Natural killer cell (primary cell): ENCODE measurements around the gene FMO1. TPM values are rescaled to one million over a fixed set of nuclear protein-coding genes. Genes with fewer than 3 reads are reported as not detected.

Experiments used
- ATAC-seq, 3 donors: fragments of 150-1000 bp in 2 of 3; fragments of 200-7000 bp in 1 of 3; cut with Tn5 transposase; 1 replicate in 1 of 3; 2 replicates in 2 of 3; pipeline ENCODE4 v1.10.0; 2021; ENCODE audit warnings: mild to moderate bottlenecking in 2 of 3, moderate library complexity in 2 of 3
- DNase-seq, 2 donors: peaks; one replicate each; pipeline versions ENCODE4 v3.0.0 to v3.0.0-alpha.2; 2013 to 2021; ENCODE audit warnings: mixed read lengths in 1 of 2
- H3K27ac ChIP-seq: one replicate; pipeline ENCODE4 v1.5.1; 2013; ENCODE audit warnings: mild to moderate bottlenecking, low read length
- H3K27me3 ChIP-seq: one replicate; pipeline ENCODE4 v1.6.1; 2013; ENCODE audit warnings: low read length; ENCODE audit not compliant: control insufficient read depth, insufficient read depth
- H3K36me3 ChIP-seq: one replicate; pipeline ENCODE4 v1.6.1; 2013; ENCODE audit warnings: low read length; ENCODE audit not compliant: control insufficient read depth, insufficient read depth
- H3K4me1 ChIP-seq: one replicate; pipeline ENCODE4 v1.6.1; 2013; ENCODE audit warnings: low read length; ENCODE audit not compliant: control insufficient read depth, insufficient read depth
- H3K4me3 ChIP-seq: one replicate; pipeline ENCODE4 v1.5.1; 2013; ENCODE audit warnings: low read length
- H3K9me3 ChIP-seq: one replicate; pipeline ENCODE4 v1.6.1; 2013; ENCODE audit warnings: low read length; ENCODE audit not compliant: control insufficient read depth, insufficient read depth
- H3K27ac Mint-ChIP-seq, 2 donors: one replicate each; pipeline ENCODE4 v1.8.0; 2022; ENCODE audit warnings: mild to moderate bottlenecking in 2 of 2, mixed read lengths in 2 of 2, moderate library complexity in 1 of 2
- H3K27me3 Mint-ChIP-seq, 2 donors: one replicate each; pipeline ENCODE4 v1.8.0; 2022; ENCODE audit warnings: low read depth in 2 of 2, mixed read lengths in 2 of 2
- H3K36me3 Mint-ChIP-seq: one replicate; pipeline ENCODE4 v1.8.0; 2022; ENCODE audit warnings: mixed read lengths
- H3K4me1 Mint-ChIP-seq, 2 donors: one replicate each; pipeline ENCODE4 v1.8.0; 2022; ENCODE audit warnings: mixed read lengths in 2 of 2
- H3K4me3 Mint-ChIP-seq: one replicate; pipeline ENCODE4 v1.8.0; 2022; ENCODE audit warnings: mild to moderate bottlenecking, moderate library complexity, mixed read lengths
- H3K9me3 Mint-ChIP-seq, 2 donors: one replicate each; pipeline ENCODE4 v1.8.0; 2022; ENCODE audit warnings: mixed read lengths in 2 of 2
- CTCF ChIP-seq: fragments of 200-600 bp; IDR thresholded peaks from one replicate; pipeline ENCODE4 v1.8.0; 2022; ENCODE audit warnings: antibody characterized with exemption
- WGBS: methylation state at CpG from one replicate; pipeline ENCODE4 v1.1.7; 2013; ENCODE audit warnings: missing lambda C conversion rate; ENCODE audit not compliant: insufficient coverage; 5-methylcytosine and 5-hydroxymethylcytosine counted together
- intact Hi-C: fragments of 100-400 bp; cut with micrococcal nuclease; formaldehyde crosslinking; loops from one replicate; pipeline ENCODE4 v1.14.2; 2022
- total RNA-seq, 4 donors: library from RNA; stranded (reverse); fragments of 120-200 nt in 1 of 4; gene quantifications; one replicate each; pipeline versions ENCODE4 v1.2.3 to v1.2.4, GENCODE V29; 2013 to 2022

Gene FMO1
- total RNA-seq, 3 donors from 2014 or later (not counting 1 experiment from before 2014, with no cell fraction given), result not detected

DNA sequence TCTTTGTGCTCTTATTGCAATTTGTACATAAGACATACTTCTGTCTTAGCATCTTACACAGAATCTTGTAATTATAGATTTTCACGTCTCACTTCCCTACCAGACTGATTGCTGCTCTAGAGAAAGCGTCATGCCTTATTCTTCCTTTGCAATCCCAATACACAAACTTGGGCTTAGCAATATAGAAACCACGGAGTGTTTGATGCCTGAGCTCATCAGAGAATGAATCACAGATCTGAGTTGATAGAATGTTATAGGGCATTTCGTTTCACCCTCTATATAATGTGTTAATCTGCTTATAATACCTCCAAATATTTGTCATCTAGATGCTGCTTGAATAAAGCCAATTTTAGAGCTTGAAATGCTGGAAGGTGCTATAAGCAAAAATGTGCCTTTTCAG, 6.6 kb downstream of the FMO1 start:
- H3K27me3 ChIP-seq, result peaks cover 5% of the 10 kb centered on the region
- H3K9me3 ChIP-seq, result no peaks in the 10 kb centered on the region
- peaks cover 5 to 11% of the 10 kb centered on the region in 2 donors for H3K4me1 Mint-ChIP-seq
- ATAC-seq (no peak), DNase-seq (no peak)
- no peaks in the 10 kb centered on the region for H3K9me3 Mint-ChIP-seq
- H3K36me3 ChIP-seq, result no peaks in the 10 kb centered on the region
- no peak overlapping the region for H3K27ac Mint-ChIP-seq
- H3K4me1 ChIP-seq, result peaks cover 11% of the 10 kb centered on the region
- no peaks in the 10 kb centered on the region for H3K36me3 Mint-ChIP-seq
- no peak overlapping the region for H3K4me3 ChIP-seq
- no peak for TF ChIP-seq CTCF
- no peak overlapping the region for H3K4me3 Mint-ChIP-seq
- intact Hi-C loops, result no loop called here
- peaks cover 24 to 30% of the 10 kb centered on the region in 2 donors for H3K27me3 Mint-ChIP-seq
- 86% methylated on average over 2 of the region's 4 CpGs for WGBS
- no peak overlapping the region for H3K27ac ChIP-seq

- Histone ChIP-seq H3K27ac (no peak overlapping the region), H3K9me3 (no peaks in the 10 kb centered on the region), H3K4me1 (peaks cover 6% of the 10 kb centered on the region), H3K4me3 (no peak overlapping the region), H3K36me3 (no peaks in the 10 kb centered on the region), H3K27me3 (peaks cover 3% of the 10 kb centered on the region)
- no peak for ATAC-seq
- Mint-ChIP-seq H3K4me1 (peaks cover 0 to 4% of the 10 kb centered on the region in 2 donors), H3K27ac (no peak overlapping the region), H3K4me3 (no peak overlapping the region), H3K9me3 (no peaks in the 10 kb centered on the region), H3K27me3 (peaks cover 14 to 16% of the 10 kb centered on the region in 2 donors), H3K36me3 (no peaks in the 10 kb centered on the region)
- 74% methylated on average over 7 of the region's 8 CpGs for WGBS
- DNase-seq, result no peak
- intact Hi-C loops, result no loop called here
- no peak for TF ChIP-seq CTCF
Observed at GRCh38 chr1:171256940-171257606, 8.8 kb downstream of the FMO1 start.

GRCh38 chr1:171257607-171258076, 9.3 kb downstream of the FMO1 start:
- no peak overlapping the region for H3K27ac ChIP-seq
- Mint-ChIP-seq H3K9me3 (no peaks in the 10 kb centered on the region), H3K36me3 (no peaks in the 10 kb centered on the region), H3K4me3 (no peak overlapping the region), H3K27me3 (peaks cover 8 to 12% of the 10 kb centered on the region in 2 donors), H3K27ac (no peak overlapping the region), H3K4me1 (no peaks in the 10 kb centered on the region)
- intact Hi-C loops, result no loop called here
- DNase-seq (no peak), ATAC-seq (no peak)
- no peaks in the 10 kb centered on the region for H3K9me3 ChIP-seq
- H3K27me3 ChIP-seq, result no peaks in the 10 kb centered on the region
- no peak overlapping the region for H3K4me3 ChIP-seq
- H3K4me1 ChIP-seq, result peaks cover under 1% of the 10 kb centered on the region
- H3K36me3 ChIP-seq, result no peaks in the 10 kb centered on the region
- TF ChIP-seq CTCF, result no peak
- 80% methylated on average over 4 of the region's 5 CpGs for WGBS

DNA sequence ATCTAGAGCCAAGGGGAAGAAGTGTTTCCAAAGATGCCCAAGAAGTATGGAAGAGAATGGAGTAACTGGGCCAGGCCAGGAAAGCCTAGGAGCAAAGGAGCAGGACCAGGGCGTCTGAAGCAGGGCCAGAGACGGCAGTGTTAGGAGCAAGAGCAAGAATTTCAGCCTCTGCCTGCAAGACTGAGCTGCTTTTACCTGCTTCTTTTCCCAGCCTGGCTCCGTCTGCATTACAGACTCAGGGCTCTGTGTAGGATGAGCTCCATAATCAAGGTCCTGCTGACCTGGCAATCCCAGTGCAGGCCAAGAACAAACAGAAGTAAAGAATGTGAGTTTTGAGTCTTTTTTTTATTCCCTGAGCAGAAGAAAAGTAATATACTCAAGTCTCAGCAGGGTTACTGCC, 10.1 kb downstream of the FMO1 start:
- Mint-ChIP-seq H3K27ac (no peak overlapping the region), H3K27me3 (peaks cover under 1 to 7% of the 10 kb centered on the region in 2 donors), H3K36me3 (no peaks in the 10 kb centered on the region), H3K9me3 (no peaks in the 10 kb centered on the region), H3K4me3 (no peak overlapping the region), H3K4me1 (no peaks in the 10 kb centered on the region)
- no peak overlapping the region for H3K27ac ChIP-seq
- no peak for ATAC-seq
- H3K36me3 ChIP-seq, result no peaks in the 10 kb centered on the region
- no peaks in the 10 kb centered on the region for H3K27me3 ChIP-seq
- intact Hi-C loops, result no loop called here
- H3K4me1 ChIP-seq, result no peaks in the 10 kb centered on the region
- no peak for DNase-seq
- no peak for TF ChIP-seq CTCF
- H3K9me3 ChIP-seq, result no peaks in the 10 kb centered on the region
- WGBS, result 79% methylated on average over 3 of the region's 3 CpGs
- no peak overlapping the region for H3K4me3 ChIP-seq
